Neural progenitor cell (in vitro differentiated cells): ENCODE data around the gene KIAA1958. TPM values are rescaled to one million over a fixed set of nuclear protein-coding genes. Genes with fewer than 3 reads are reported as not detected.

Experiments used
- DNase-seq: peaks from one replicate; pipeline ENCODE4 v3.0.0-alpha.2; 2016; ENCODE audit warnings: low spot score
- H2AFZ ChIP-seq: fragments of 200-600 bp; sonication (generic); replicated peaks from 2 replicates; pipeline ENCODE4 v1.6.1; 2016; ENCODE audit warnings: antibody characterized with exemption
- H3F3A ChIP-seq: fragments of 200-600 bp; sonication (generic); 2 replicates; pipeline ENCODE4 v1.6.1; 2016; ENCODE audit warnings: antibody characterized with exemption, low read depth
- H3K27ac ChIP-seq: fragments of 200-600 bp; sonication (generic); 2 replicates; pipeline ENCODE4 v1.5.1; 2016; ENCODE audit warnings: mild to moderate bottlenecking
- H3K27me3 ChIP-seq: fragments of 200-600 bp; sonication (generic); 2 replicates; pipeline ENCODE4 v1.6.1; 2016; ENCODE audit warnings: mild to moderate bottlenecking, moderate library complexity
- H3K36me3 ChIP-seq: fragments of 200-600 bp; sonication (generic); 2 replicates; pipeline ENCODE4 v1.5.1; 2016
- H3K4me1 ChIP-seq: fragments of 200-600 bp; sonication (generic); 2 replicates; pipeline ENCODE4 v1.6.1; 2016; ENCODE audit warnings: mixed run types
- H3K4me2 ChIP-seq: fragments of 200-600 bp; sonication (generic); 2 replicates; pipeline ENCODE4 v1.6.1; 2016
- H3K4me3 ChIP-seq: fragments of 200-600 bp; sonication (generic); 2 replicates; pipeline ENCODE4 v1.5.1; 2016
- H3K79me2 ChIP-seq: fragments of 200-600 bp; sonication (generic); 2 replicates; pipeline ENCODE4 v1.6.1; 2016; ENCODE audit warnings: low read depth
- H3K9ac ChIP-seq: fragments of 200-600 bp; sonication (generic); 2 replicates; pipeline ENCODE4 v1.6.1; 2016
- H3K9me3 ChIP-seq: fragments of 200-600 bp; sonication (generic); 2 replicates; pipeline ENCODE4 v1.5.1; 2016; ENCODE audit warnings: low read depth
- H4K20me1 ChIP-seq: fragments of 200-600 bp; sonication (generic); 2 replicates; pipeline ENCODE4 v1.6.1; 2016; ENCODE audit warnings: low read depth
- H3K27ac Mint-ChIP-seq: 3 replicates; pipeline ENCODE4 v1.8.0; 2021; ENCODE audit warnings: mixed read lengths
- H3K27me3 Mint-ChIP-seq: 2 replicates; pipeline ENCODE4 v1.8.0; 2022; ENCODE audit warnings: low read depth, mild to moderate bottlenecking, inconsistent platforms, moderate library complexity, mixed read lengths; ENCODE audit not compliant: insufficient read depth
- H3K36me3 Mint-ChIP-seq: 3 replicates; pipeline ENCODE4 v1.8.0; 2021; ENCODE audit warnings: mixed read lengths
- H3K4me1 Mint-ChIP-seq: 3 replicates; pipeline ENCODE4 v1.8.0; 2021; ENCODE audit warnings: mixed read lengths
- H3K4me3 Mint-ChIP-seq: 3 replicates; pipeline ENCODE4 v1.8.0; 2021; ENCODE audit warnings: mild to moderate bottlenecking, moderate library complexity, mixed read lengths
- H3K9me3 Mint-ChIP-seq: 3 replicates; pipeline ENCODE4 v1.8.0; 2020; ENCODE audit warnings: mixed read lengths
- CTCF ChIP-seq: fragments of 200-600 bp; sonication (generic); IDR thresholded peaks from 2 replicates; pipeline ENCODE4 v1.5.1; 2017; ENCODE audit warnings: antibody characterized with exemption, mild to moderate bottlenecking
- EZH2 ChIP-seq: fragments of 200-600 bp; sonication (generic); IDR thresholded peaks from 2 replicates; pipeline ENCODE4 v1.6.1; 2017; ENCODE audit warnings: antibody characterized with exemption, mild to moderate bottlenecking, moderate library complexity
- EZH2phosphoT487 ChIP-seq: fragments of 200-600 bp; sonication (generic); IDR thresholded peaks from 2 replicates; pipeline ENCODE4 v1.6.1; 2017; ENCODE audit warnings: antibody characterized with exemption
- total RNA-seq: library from RNA; depleted of rRNA; stranded (reverse); fragments of >200 nt; gene quantifications from 2 replicates; pipeline ENCODE4 v1.2.3, GENCODE V29; 2015; ENCODE audit warnings: low replicate concordance

The KIAA1958 gene
- total RNA-seq, 1 donor from 2014 or later: 31.4 TPM

DNA sequence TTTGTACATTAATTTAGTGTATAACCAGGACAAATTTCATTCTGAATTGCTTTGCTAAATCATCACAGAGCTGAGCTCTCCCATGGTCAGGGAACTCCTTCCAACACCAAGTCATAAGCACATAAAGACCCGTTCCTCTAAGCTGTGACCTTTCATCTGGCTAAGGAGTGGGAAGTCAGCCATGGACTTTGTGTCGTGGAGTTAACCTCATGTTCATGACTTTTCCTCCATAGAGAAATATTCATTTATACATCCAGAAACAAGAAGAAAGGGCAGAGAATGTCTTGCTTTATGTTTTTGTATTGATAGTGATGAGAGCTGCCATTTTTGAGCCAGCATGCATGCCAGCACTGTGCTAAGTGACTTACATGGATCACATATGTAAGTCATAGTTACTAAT, 133.8 kb downstream of the KIAA1958 start:
- no peaks in the 10 kb centered on the region for H3K9me3 ChIP-seq
- no peak overlapping the region for H2AFZ ChIP-seq
- peaks cover 17% of the 10 kb centered on the region for H3K4me1 ChIP-seq
- no peaks in the 10 kb centered on the region for H3K36me3 ChIP-seq
- H3K4me3 Mint-ChIP-seq: no peak overlapping the region
- no peak overlapping the region for H3K27ac ChIP-seq
- no peaks in the 10 kb centered on the region for H3K27me3 ChIP-seq
- peaks cover 64% of the 10 kb centered on the region for H4K20me1 ChIP-seq
- H3K79me2 ChIP-seq: peaks cover 48% of the 10 kb centered on the region
- no peak for DNase-seq
- H3F3A ChIP-seq: peaks cover 6% of the 10 kb centered on the region
- no peak overlapping the region for H3K27ac Mint-ChIP-seq
- H3K9me3 Mint-ChIP-seq: peaks cover 2% of the 10 kb centered on the region
- H3K27me3 Mint-ChIP-seq: no peaks in the 10 kb centered on the region
- peaks cover 5% of the 10 kb centered on the region for H3K4me1 Mint-ChIP-seq
- peaks cover 13% of the 10 kb centered on the region for H3K36me3 Mint-ChIP-seq
- no peak overlapping the region for H3K4me3 ChIP-seq
- TF ChIP-seq EZH2phosphoT487 (no peak), EZH2 (no peak), CTCF (no peak)
- H3K4me2 ChIP-seq: no peak overlapping the region
- no peak overlapping the region for H3K9ac ChIP-seq

DNA sequence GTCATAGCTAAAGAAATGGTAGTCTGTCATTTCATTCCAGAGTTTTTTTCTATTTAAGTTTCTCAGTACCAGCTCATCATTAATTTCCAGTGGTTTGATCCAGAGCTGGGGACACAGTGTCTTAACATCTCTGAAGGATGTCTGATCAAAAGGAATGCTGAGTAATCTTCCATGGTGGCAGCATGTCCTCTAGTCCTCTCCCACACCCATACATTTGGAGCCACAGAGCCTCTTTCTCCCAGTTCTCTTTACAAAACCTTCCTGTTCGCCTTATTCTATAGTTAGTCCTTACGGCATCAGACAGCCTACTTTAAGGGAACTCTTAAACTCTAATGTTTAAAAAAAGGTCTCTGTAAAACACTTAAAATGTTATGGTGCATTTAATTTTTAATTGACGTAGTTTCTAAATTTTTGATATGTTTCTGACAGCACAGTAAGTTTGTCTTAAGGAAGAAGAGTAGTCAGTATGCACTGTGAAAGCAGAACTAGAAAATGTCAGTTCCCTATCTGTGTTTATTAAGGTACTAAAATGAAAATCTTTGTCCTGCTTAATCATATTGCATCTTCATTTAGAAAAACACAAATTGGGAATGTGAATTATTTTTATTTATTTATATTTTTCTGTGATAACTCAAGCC, 134.5 kb downstream of the KIAA1958 start:
- Histone ChIP-seq H3K9ac (no peak overlapping the region), H3K27me3 (no peaks in the 10 kb centered on the region), H3K4me3 (no peak overlapping the region), H3K4me2 (no peak overlapping the region), H3K79me2 (peaks cover 47% of the 10 kb centered on the region), H3F3A (peaks cover 6% of the 10 kb centered on the region), H4K20me1 (peaks cover 61% of the 10 kb centered on the region), H3K9me3 (no peaks in the 10 kb centered on the region), H2AFZ (no peak overlapping the region), H3K4me1 (peaks cover 17% of the 10 kb centered on the region), H3K27ac (no peak overlapping the region), H3K36me3 (no peaks in the 10 kb centered on the region)
- no peak for DNase-seq
- TF ChIP-seq EZH2phosphoT487 (no peak), EZH2 (no peak)
- Mint-ChIP-seq H3K27me3 (no peaks in the 10 kb centered on the region), H3K36me3 (peaks cover 13% of the 10 kb centered on the region), H3K4me1 (peaks cover 5% of the 10 kb centered on the region), H3K4me3 (no peak overlapping the region), H3K9me3 (peaks cover 2% of the 10 kb centered on the region), H3K27ac (no peak overlapping the region)

GRCh38 chr9:112623198-112623597, 136.6 kb downstream of the KIAA1958 start:
- H3K9me3 Mint-ChIP-seq: no peaks in the 10 kb centered on the region
- H3K27me3 ChIP-seq: no peaks in the 10 kb centered on the region
- H3K79me2 ChIP-seq: peaks cover 42% of the 10 kb centered on the region
- H3K4me3 Mint-ChIP-seq: no peak overlapping the region
- no peak overlapping the region for H3K9ac ChIP-seq
- no peak for TF ChIP-seq EZH2
- no peak for TF ChIP-seq CTCF
- TF ChIP-seq EZH2phosphoT487: no peak
- H3F3A ChIP-seq: peaks cover 6% of the 10 kb centered on the region
- H2AFZ ChIP-seq: no peak overlapping the region
- no peak overlapping the region for H3K27ac Mint-ChIP-seq
- peaks cover 2% of the 10 kb centered on the region for H3K36me3 Mint-ChIP-seq
- no peak overlapping the region for H3K4me2 ChIP-seq
- H3K9me3 ChIP-seq: no peaks in the 10 kb centered on the region
- H3K4me3 ChIP-seq: no peak overlapping the region
- H3K27me3 Mint-ChIP-seq: no peaks in the 10 kb centered on the region
- H3K4me1 Mint-ChIP-seq: peaks cover 2% of the 10 kb centered on the region
- peaks cover 9% of the 10 kb centered on the region for H3K4me1 ChIP-seq
- H3K36me3 ChIP-seq: no peaks in the 10 kb centered on the region
- no peak overlapping the region for H3K27ac ChIP-seq
- H4K20me1 ChIP-seq: peaks cover 52% of the 10 kb centered on the region
- no peak for DNase-seq
